ENCODE data around the gene TAF9B.
"Not testable (repeated sequence)": the region's sequence is repeated elsewhere in the genome, so short reads cannot be mapped to it uniquely, and the experiment has no call there.

Gene TAF9B

GRCh38 chrX:78111140-78111931, 28.1 kb downstream of the TAF9B start:
- DNase-seq = no peak

GRCh38 chrX:78109458-78109857, 30.0 kb downstream of the TAF9B start:
- DNase-seq = no peak

GRCh38 chrX:78106651-78106986, 32.8 kb downstream of the TAF9B start:
- DNase-seq = no peak

GRCh38 chrX:78105944-78106650, 33.4 kb downstream of the TAF9B start:
- no peak for DNase-seq

GRCh38 chrX:78104447-78105176, 34.8 kb downstream of the TAF9B start:
- DNase-seq = peak in 1 of 2 experiments; percentile 2

GRCh38 chrX:78103623-78104446, 35.6 kb downstream of the TAF9B start, which contains the start of gene PGK1:
PGK1 (plus strand) TSS chrX:78104248; CDS start chrX:78104341, 93 bp downstream.
- peak; percentile 87 for DNase-seq

- DNase-seq = no peak
Observed at GRCh38 chrX:78103001-78103622, 36.3 kb downstream of the TAF9B start.

- DNase-seq = no peak
Observed at GRCh38 chrX:78102091-78102490, 37.4 kb downstream of the TAF9B start.

- no peak for DNase-seq
Observed at GRCh38 chrX:78098108-78098507, 41.3 kb downstream of the TAF9B start.

GRCh38 chrX:78092296-78092695, 47.2 kb downstream of the TAF9B start:
- no peak for DNase-seq

- not testable (repeated sequence) for DNase-seq
Observed at GRCh38 chrX:78081413-78081812, 58.0 kb downstream of the TAF9B start.
